OCI-LY7 (cell line): ENCODE data around the gene DQX1. TPM values are rescaled to one million over a fixed set of nuclear protein-coding genes. Genes with fewer than 3 reads are reported as not detected.

Source experiments
- BruUV-seq: library from RNA; stranded (reverse); fragments of 400-500 nt; replicated peaks from 2 replicates; lab custom pipeline; 2021; lab: Mats Ljungman, UMichigan
- CTCF ChIA-PET: fragments of 300-600 bp; sonication (Branson Sonifier 250); formaldehyde crosslinking; loops from one replicate; lab custom pipeline; 2022; ENCODE audit warnings: antibody characterized with exemption; ENCODE audit not compliant: unreplicated experiment; lab: Charles Lee
- POLR2A ChIA-PET: fragments of 300-600 bp; sonication (Branson Sonifier 250); formaldehyde crosslinking; loops from one replicate; lab custom pipeline; 2022; ENCODE audit warnings: antibody characterized with exemption; lab: Charles Lee
- DNase-seq: peaks from one replicate; pipeline ENCODE4 v3.0.0-alpha.2; 2015; ENCODE audit warnings: low spot score
- H2AFZ ChIP-seq: fragments of 200-600 bp; sonication (generic), shearing (Covaris generic); 2 replicates; pipeline ENCODE4 v1.6.1; 2014; ENCODE audit warnings: mild to moderate bottlenecking, antibody characterized with exemption, low read length, moderate library complexity
- H3K27ac ChIP-seq: fragments of 200-600 bp; sonication (generic); 2 replicates; pipeline ENCODE4 v1.5.1; 2014; ENCODE audit warnings: mixed run types, low read depth, mild to moderate bottlenecking, moderate library complexity, low read length, inconsistent platforms; ENCODE audit not compliant: poor library complexity, severe bottlenecking
- H3K36me3 ChIP-seq: fragments of 200-600 bp; sonication (generic); 2 replicates; pipeline ENCODE4 v1.6.1; 2014; ENCODE audit warnings: mild to moderate bottlenecking, antibody characterized with exemption, low read length, moderate library complexity, mixed read lengths; ENCODE audit not compliant: insufficient read depth
- H3K4me1 ChIP-seq: fragments of 200-600 bp; sonication (generic); 2 replicates; pipeline ENCODE4 v1.5.1; 2014; ENCODE audit warnings: mild to moderate bottlenecking, low read length; ENCODE audit not compliant: insufficient read depth, poor library complexity, severe bottlenecking
- H3K4me2 ChIP-seq: fragments of 200-600 bp; sonication (generic); 2 replicates; pipeline ENCODE4 v1.6.1; 2014; ENCODE audit warnings: mild to moderate bottlenecking, low read length
- H3K4me3 ChIP-seq: fragments of 200-600 bp; sonication (generic); 2 replicates; pipeline ENCODE4 v1.5.1; 2014; ENCODE audit warnings: mild to moderate bottlenecking, low read depth, low read length; ENCODE audit not compliant: poor library complexity, severe bottlenecking
- H3K79me2 ChIP-seq: fragments of 200-600 bp; sonication (generic); 2 replicates; pipeline ENCODE4 v1.6.1; 2016; ENCODE audit warnings: low read depth, mild to moderate bottlenecking, low read length, moderate library complexity, mixed read lengths; ENCODE audit not compliant: insufficient read depth
- H3K9me2 ChIP-seq: fragments of 200-600 bp; sonication (generic); 2 replicates; pipeline ENCODE4 v1.6.1; 2016; ENCODE audit warnings: mild to moderate bottlenecking, low read length, mixed read lengths; ENCODE audit not compliant: insufficient read depth
- H3K9me3 ChIP-seq: fragments of 200-600 bp; sonication (generic); 2 replicates; pipeline ENCODE4 v1.6.1; 2014; ENCODE audit warnings: mild to moderate bottlenecking, mixed run types, low read length, mixed read lengths
- H4K20me1 ChIP-seq: fragments of 200-600 bp; sonication (generic); 2 replicates; pipeline ENCODE4 v1.6.1; 2014; ENCODE audit warnings: mild to moderate bottlenecking, antibody characterized with exemption, low read length, moderate library complexity, mixed read lengths; ENCODE audit not compliant: insufficient read depth
- CTCF ChIP-seq: fragments of 200-600 bp; sonication (generic); conservative IDR thresholded peaks from 2 replicates; pipeline ENCODE4 v1.5.1; 2014; ENCODE audit warnings: mild to moderate bottlenecking, antibody characterized with exemption, low read length, moderate library complexity, mixed read lengths
- EZH2phosphoT487 ChIP-seq: fragments of 200-600 bp; sonication (generic); IDR thresholded peaks from 2 replicates; pipeline ENCODE4 v1.6.1; 2018; ENCODE audit warnings: low read depth, borderline replicate concordance, mild to moderate bottlenecking, mixed run types, antibody characterized with exemption, low read length, moderate library complexity, mixed read lengths
- intact Hi-C: fragments of 100-400 bp; cut with micrococcal nuclease; formaldehyde crosslinking; loops from one replicate; pipeline ENCODE4 v1.10.0; 2022; ENCODE audit not compliant: unreplicated experiment
- total RNA-seq, 2 experiments: library from RNA; depleted of rRNA in 1 of 2; stranded (reverse); fragments of >200 nt in 1 of 2; shearing (Covaris generic) in 1 of 2; gene quantifications; 2 replicates each; pipeline ENCODE4 v1.2.3, GENCODE V29; 2014 to 2022

DQX1 gene
- total RNA-seq, 2 experiments from 2014 or later = 0.32 to 0.76 TPM

GRCh38 chr2:74499940-74500577 lies 26.0 kb downstream of the DQX1 start:
- Histone ChIP-seq H3K4me2 (no peak overlapping the region), H3K4me1 (peaks cover 9% of the 10 kb centered on the region), H3K4me3 (no peak overlapping the region), H3K9me3 (no peaks in the 10 kb centered on the region), H3K79me2 (no peaks in the 10 kb centered on the region), H4K20me1 (no peaks in the 10 kb centered on the region), H3K9me2 (no peaks in the 10 kb centered on the region), H2AFZ (no peak overlapping the region), H3K27ac (no peak overlapping the region), H3K36me3 (peaks cover 4% of the 10 kb centered on the region; the same call in 1 of the 2 replicates)
- TF ChIP-seq EZH2phosphoT487 = no peak
- TF ChIP-seq CTCF = no peak
- BruUV-seq = no TSS peak
- POLR2A ChIA-PET = interaction anchor here (1.1 kb wide), 1 partner anchor 74 kb away, joined by 3 read pairs; no protein-coding TSS in a partner anchor
- intact Hi-C loops = no loop called here
- CTCF ChIA-PET = no interaction called here
- no peak for DNase-seq

GRCh38 chr2:74499267-74499939 lies 26.6 kb downstream of the DQX1 start, which contains the start of gene LBX2:
Gene LBX2 (minus strand): TSS chr2:74499603. CDS start chr2:74499537, 66 bp downstream.
- peak within 1 kb of the TSS; percentile 16; the same call in 1 of the 2 replicates for H3K4me2 ChIP-seq
- H3K9me3 ChIP-seq = no peaks in the 10 kb centered on the region
- no peak for DNase-seq
- no peaks in the 10 kb centered on the region for H4K20me1 ChIP-seq
- no peaks in the 10 kb centered on the region for H3K79me2 ChIP-seq
- POLR2A ChIA-PET = no interaction called here
- peaks cover 9% of the 10 kb centered on the region for H3K4me1 ChIP-seq
- no peak within 1 kb of the TSS for H3K27ac ChIP-seq
- CTCF ChIA-PET = no interaction called here
- H2AFZ ChIP-seq = no peak within 1 kb of the TSS
- H3K36me3 ChIP-seq = 0 out of 2 replicates have a peak, but pooled peaks cover under 1% of the 10 kb centered on the region
- no TSS peak for BruUV-seq
- H3K9me2 ChIP-seq = no peaks in the 10 kb centered on the region
- intact Hi-C loops = no loop called here
- H3K4me3 ChIP-seq = no peak within 1 kb of the TSS
- TF ChIP-seq EZH2phosphoT487 (no peak), CTCF (no peak)
